ENCODE results near the gene CYSTM1. TPM values are rescaled to one million over a fixed set of nuclear protein-coding genes. Genes with fewer than 3 reads are reported as not detected.

The CYSTM1 gene
- total and polyA plus RNA-seq, 5 experiments from 2014 or later = 3.0 to 6.5 (median 5.1) TPM

- Mint-ChIP-seq H3K27me3 (peaks cover 0 to 3% (median 0%) of the 10 kb centered on the region in 5 donors), H3K36me3 (no peaks in the 10 kb centered on the region), H3K4me3 (no peak overlapping the region), H3K27ac (no peak overlapping the region), H3K4me1 (peaks cover 0 to 2% (median under 1%) of the 10 kb centered on the region in 4 donors), H3K9me3 (no peaks in the 10 kb centered on the region)
- DNase-seq (no peak), ATAC-seq (no peak)
- POLR2A ChIA-PET = no interaction called here
Measured at GRCh38 chr5:140236891-140237598, 62.1 kb downstream of the CYSTM1 start.

- peaks cover 0 to under 1% (median 0%) of the 10 kb centered on the region in 5 donors for H3K27me3 Mint-ChIP-seq
- H3K4me1 Mint-ChIP-seq = peaks cover 0 to 1% (median 0%) of the 10 kb centered on the region in 4 donors
- ATAC-seq (no peak), DNase-seq (no peak)
- H3K36me3 Mint-ChIP-seq = no peaks in the 10 kb centered on the region
- POLR2A ChIA-PET = no interaction called here
- no peaks in the 10 kb centered on the region for H3K9me3 Mint-ChIP-seq
- peak overlapping the region in 1 of 10 donors; percentile 37 for H3K27ac Mint-ChIP-seq
- H3K4me3 Mint-ChIP-seq = no peak overlapping the region
Measured at GRCh38 chr5:140238756-140239155, 63.8 kb downstream of the CYSTM1 start.

DNA sequence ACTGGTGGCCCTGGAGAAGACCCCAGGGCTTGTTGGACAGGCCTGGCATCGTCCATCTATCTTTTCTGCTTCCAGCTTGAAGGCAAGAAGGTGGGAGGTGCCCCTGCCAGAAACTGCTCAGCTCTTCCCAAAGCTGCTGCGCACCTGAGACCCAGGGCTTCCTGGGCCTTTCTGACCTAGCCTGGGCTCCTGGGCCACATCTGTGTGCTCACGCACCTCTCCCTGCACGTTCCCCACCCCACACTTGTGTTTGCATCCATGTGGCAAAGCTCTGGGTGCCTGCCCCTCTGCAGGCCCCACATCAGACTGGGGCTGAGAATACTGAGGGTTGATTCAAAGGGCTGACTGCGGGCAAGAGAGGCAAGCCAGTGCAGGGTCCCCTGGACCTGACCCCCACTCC is 64.5 kb downstream of the CYSTM1 start:
- Mint-ChIP-seq H3K4me1 (peaks cover under 1 to 3% (median 1%) of the 10 kb centered on the region in 4 donors), H3K9me3 (no peaks in the 10 kb centered on the region)
- POLR2A ChIA-PET = no interaction called here

GRCh38 chr5:140239939-140240700 is 65.1 kb downstream of the CYSTM1 start:
- peak; percentile 73 to 76 for ATAC-seq
- POLR2A ChIA-PET = no interaction called here
- peak; percentile 8 to 79 (median 42) for DNase-seq
- no peaks in the 10 kb centered on the region for H3K27me3 Mint-ChIP-seq
- peaks cover 6 to 10% (median 7%) of the 10 kb centered on the region in 4 donors for H3K4me1 Mint-ChIP-seq
- H3K36me3 Mint-ChIP-seq = peaks cover 0 to 9% (median 0%) of the 10 kb centered on the region in 3 donors
- H3K27ac Mint-ChIP-seq = peak overlapping the region in 1 of 10 donors; percentile 15
- H3K4me3 Mint-ChIP-seq = no peak overlapping the region
- H3K9me3 Mint-ChIP-seq = no peaks in the 10 kb centered on the region

More for the DNA sequence above, 64.5 kb downstream of the CYSTM1 start:
- Mint-ChIP-seq H3K4me3 (no peak overlapping the region), H3K27ac (no peak overlapping the region), H3K36me3 (peaks cover 0 to 2% (median 0%) of the 10 kb centered on the region in 3 donors), H3K27me3 (no peaks in the 10 kb centered on the region)
- no peak for ATAC-seq
- no peak for DNase-seq

GRCh38 chr5:140240987-140241706 is 66.2 kb downstream of the CYSTM1 start:
- ATAC-seq (no peak), DNase-seq (no peak)

DNA sequence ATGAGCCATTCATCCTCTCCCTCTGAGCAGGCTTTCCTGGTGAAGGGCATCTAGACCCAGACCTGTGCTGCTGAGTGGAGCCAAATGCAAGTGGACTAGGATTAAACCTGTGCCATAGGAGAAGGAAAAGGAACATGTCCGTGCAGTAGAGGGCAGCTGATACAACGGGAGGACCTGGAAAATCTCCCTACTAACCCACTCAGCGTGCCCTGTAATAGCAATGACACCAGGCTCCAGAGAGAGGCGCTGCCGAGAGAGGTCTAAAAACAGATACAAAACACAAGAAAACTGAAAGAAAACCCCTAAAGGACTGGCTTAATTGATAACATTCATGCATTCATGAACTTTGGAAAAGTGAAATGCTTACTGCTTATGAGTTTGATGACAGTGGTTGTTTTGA is 67.1 kb downstream of the CYSTM1 start:
- ATAC-seq = no peak
- POLR2A ChIA-PET = no interaction called here
- H3K4me1 Mint-ChIP-seq = peaks cover 10 to 20% (median 16%) of the 10 kb centered on the region in 4 donors
- H3K27ac Mint-ChIP-seq = no peak overlapping the region
- H3K27me3 Mint-ChIP-seq = no peaks in the 10 kb centered on the region
- peaks cover 0 to 16% (median 0%) of the 10 kb centered on the region in 3 donors for H3K36me3 Mint-ChIP-seq
- H3K4me3 Mint-ChIP-seq = no peak overlapping the region
- no peak for DNase-seq
- H3K9me3 Mint-ChIP-seq = no peaks in the 10 kb centered on the region

More at GRCh38 chr5:140240987-140241706, 66.2 kb downstream of the CYSTM1 start:
- Mint-ChIP-seq H3K27ac (peak overlapping the region in 1 of 10 donors; percentile 32), H3K27me3 (no peaks in the 10 kb centered on the region), H3K9me3 (no peaks in the 10 kb centered on the region), H3K4me3 (no peak overlapping the region), H3K4me1 (peaks cover 10 to 20% (median 16%) of the 10 kb centered on the region in 4 donors), H3K36me3 (peaks cover 0 to 16% (median 0%) of the 10 kb centered on the region in 3 donors)
- POLR2A ChIA-PET = no interaction called here

GRCh38 chr5:140242890-140243585 is 68.0 kb downstream of the CYSTM1 start:
- no peak for DNase-seq
- peaks cover 0 to 16% (median 0%) of the 10 kb centered on the region in 3 donors for H3K36me3 Mint-ChIP-seq
- peak overlapping the region in 1 of 10 donors; percentile 29 for H3K27ac Mint-ChIP-seq
- H3K9me3 Mint-ChIP-seq = no peaks in the 10 kb centered on the region
- peaks cover 10 to 20% (median 16%) of the 10 kb centered on the region in 4 donors for H3K4me1 Mint-ChIP-seq
- no peak overlapping the region for H3K4me3 Mint-ChIP-seq
- POLR2A ChIA-PET = no interaction called here
- no peak for ATAC-seq
- H3K27me3 Mint-ChIP-seq = no peaks in the 10 kb centered on the region

GRCh38 chr5:140243706-140244250 is 68.8 kb downstream of the CYSTM1 start:
- POLR2A ChIA-PET = no interaction called here
- peaks cover 10 to 20% (median 16%) of the 10 kb centered on the region in 4 donors for H3K4me1 Mint-ChIP-seq
- no peak overlapping the region for H3K4me3 Mint-ChIP-seq
- DNase-seq (no peak), ATAC-seq (no peak)
- peaks cover 0 to 16% (median 0%) of the 10 kb centered on the region in 3 donors for H3K36me3 Mint-ChIP-seq
- H3K27ac Mint-ChIP-seq = no peak overlapping the region
- H3K9me3 Mint-ChIP-seq = no peaks in the 10 kb centered on the region
- H3K27me3 Mint-ChIP-seq = no peaks in the 10 kb centered on the region

DNA sequence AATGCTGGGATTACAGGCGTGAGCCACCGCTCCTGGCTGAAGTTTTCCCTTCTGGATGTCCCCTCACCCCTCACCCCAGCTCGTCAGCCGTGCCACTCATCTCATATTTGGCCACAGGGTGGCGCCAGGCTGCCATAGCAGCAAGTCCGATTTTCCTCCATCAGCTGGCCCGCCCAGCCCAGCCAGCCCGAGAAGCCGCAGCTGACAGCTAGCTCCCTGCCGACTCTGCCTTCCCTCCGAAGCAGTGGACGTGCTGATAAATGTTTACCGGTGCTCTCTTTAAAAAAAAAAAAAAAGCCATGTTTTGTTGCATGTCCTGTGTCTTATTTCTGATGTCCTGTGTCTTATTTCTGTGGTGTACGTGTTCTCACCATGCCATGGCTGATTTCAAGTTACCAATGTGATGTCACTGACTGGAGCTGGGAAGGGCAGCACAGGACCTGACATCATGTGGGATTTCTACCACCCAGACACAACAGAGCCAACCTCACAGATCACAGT is 69.6 kb downstream of the CYSTM1 start:
- Mint-ChIP-seq H3K4me1 (peaks cover 12 to 25% (median 20%) of the 10 kb centered on the region in 4 donors), H3K36me3 (peaks cover 0 to 16% (median 0%) of the 10 kb centered on the region in 3 donors), H3K9me3 (no peaks in the 10 kb centered on the region), H3K27ac (peak overlapping the region in 7 of 10 donors; percentile 29 to 82 (median 51)), H3K27me3 (no peaks in the 10 kb centered on the region), H3K4me3 (peak overlapping the region in 3 of 10 donors; percentile 6 to 34 (median 30))
- peak; percentile 56 to 86 (median 70) for DNase-seq
- peak; percentile 71 to 78 for ATAC-seq
- POLR2A ChIA-PET = no interaction called here

GRCh38 chr5:140245341-140245740 is 70.4 kb downstream of the CYSTM1 start:
- peak overlapping the region in 1 of 10 donors; percentile 11 for H3K4me3 Mint-ChIP-seq
- H3K36me3 Mint-ChIP-seq = peaks cover 0 to 16% (median 0%) of the 10 kb centered on the region in 3 donors
- peaks cover 15 to 31% (median 25%) of the 10 kb centered on the region in 4 donors for H3K4me1 Mint-ChIP-seq
- H3K9me3 Mint-ChIP-seq = no peaks in the 10 kb centered on the region
- no peaks in the 10 kb centered on the region for H3K27me3 Mint-ChIP-seq
- peak overlapping the region in 6 of 10 donors; percentile 6 to 84 (median 55) for H3K27ac Mint-ChIP-seq
- no peak for ATAC-seq
- POLR2A ChIA-PET = no interaction called here
- DNase-seq = no peak

GRCh38 chr5:140245926-140246325 is 70.9 kb downstream of the CYSTM1 start:
- ATAC-seq (no peak), DNase-seq (no peak)
- H3K27me3 Mint-ChIP-seq = no peaks in the 10 kb centered on the region
- H3K4me1 Mint-ChIP-seq = peaks cover 18 to 33% (median 29%) of the 10 kb centered on the region in 4 donors
- peak overlapping the region in 1 of 10 donors; percentile 34 for H3K4me3 Mint-ChIP-seq
- H3K27ac Mint-ChIP-seq = peak overlapping the region in 3 of 10 donors; percentile 8 to 53 (median 32)
- H3K36me3 Mint-ChIP-seq = peaks cover 0 to 18% (median 0%) of the 10 kb centered on the region in 3 donors
- H3K9me3 Mint-ChIP-seq = no peaks in the 10 kb centered on the region
- POLR2A ChIA-PET = no interaction called here

All from naive thymus-derived CD8-positive, alpha-beta T cell (primary cell).